ENCODE measurements around the gene HIRIP3.

HIRIP3 gene

DNA sequence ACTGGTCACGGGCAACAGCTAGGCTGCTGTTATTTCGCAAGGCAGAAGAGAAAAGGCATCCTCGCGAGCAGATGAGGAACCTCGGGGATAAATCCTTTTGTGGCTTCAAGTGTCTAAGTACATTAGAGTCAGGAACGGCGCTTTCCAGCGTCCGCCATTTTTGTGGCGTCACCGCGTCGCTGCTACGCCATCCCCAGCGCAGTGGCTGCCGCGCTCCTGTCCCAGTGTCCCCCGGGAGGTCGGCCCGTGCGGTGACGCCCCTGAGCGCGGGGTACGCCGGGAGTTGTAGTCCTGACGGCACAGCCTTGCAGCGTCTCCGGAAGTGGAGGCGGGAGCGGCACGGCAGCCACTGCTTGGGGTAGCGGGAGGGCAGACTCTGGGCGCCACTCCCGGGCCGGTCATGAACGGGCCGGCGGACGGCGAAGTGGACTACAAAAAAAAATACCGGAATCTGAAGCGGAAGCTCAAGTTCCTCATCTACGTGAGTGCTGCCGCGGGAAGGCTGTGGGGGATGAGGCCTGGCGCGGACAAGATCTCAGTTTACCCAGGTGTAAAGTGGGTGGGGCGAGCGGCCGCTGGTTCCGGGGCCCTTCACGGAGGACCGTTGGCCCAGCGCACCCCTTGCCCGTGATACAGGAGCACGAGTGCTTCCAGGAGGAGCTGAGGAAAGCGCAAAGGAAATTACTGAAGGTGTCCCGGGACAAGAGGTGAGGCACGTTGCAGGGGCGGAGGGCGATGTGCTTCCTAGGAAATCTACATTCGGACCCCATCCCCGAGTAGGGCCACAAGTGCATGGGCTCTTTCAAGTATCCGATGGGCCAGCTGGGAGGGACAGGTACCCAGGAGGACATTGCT lies 721 bp upstream of the HIRIP3 start, which contains the start of gene INO80E:
INO80E (plus strand) TSS at position 331 of the 855 bp plus-strand sequence; CDS start at position 401, 70 bp downstream.
- peak; percentile 64 for TF ChIP-seq POLR2A (IDR thresholded peaks at IDR 0.05; ENCODE audit: low read depth, low read length)
- DNase-seq (ENCODE audit: insufficient read length, low spot score) (peak; percentile 99), FAIRE-seq (no peak)

DNA sequence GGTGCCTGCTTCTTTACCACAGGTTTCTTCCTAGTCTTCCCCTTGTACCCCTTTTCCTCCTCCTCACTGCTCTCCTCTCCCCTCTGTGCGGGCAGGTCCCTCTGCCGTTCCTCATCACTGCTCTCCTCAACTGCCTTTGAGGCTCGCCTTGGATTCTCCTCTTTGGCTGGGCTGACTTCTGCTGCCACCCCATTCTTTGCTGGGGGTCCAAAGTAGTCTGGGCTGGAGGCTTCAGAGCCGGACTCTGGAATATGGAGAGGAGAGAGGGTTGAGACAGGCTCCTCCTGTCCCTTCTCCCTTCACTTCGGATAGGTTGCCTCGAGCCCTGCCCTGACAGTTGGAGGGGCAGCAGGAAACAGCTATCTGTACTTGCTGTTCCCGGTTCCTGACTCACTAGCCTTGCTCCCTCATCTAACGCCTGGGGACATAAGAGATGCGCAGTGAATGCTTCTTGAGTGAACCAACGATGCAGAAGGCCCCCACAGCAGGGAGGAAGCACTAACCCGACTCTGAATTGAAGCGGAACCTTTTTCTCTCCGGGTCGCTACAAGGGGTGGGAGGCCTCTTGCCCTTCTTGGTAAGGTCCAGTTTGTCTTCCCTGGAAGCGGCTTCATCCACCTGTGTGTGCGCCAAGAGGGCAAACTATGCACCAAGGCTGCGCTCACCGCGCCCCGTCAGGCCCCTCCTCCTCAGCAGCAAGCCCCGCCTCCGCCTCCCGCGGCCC lies 655 bp downstream of the HIRIP3 start:
- DNase-seq (ENCODE audit: insufficient read length, low spot score): no peak
- FAIRE-seq: no peak
- no peak for TF ChIP-seq POLR2A (IDR thresholded peaks at IDR 0.05; ENCODE audit: low read depth, low read length)

DNA sequence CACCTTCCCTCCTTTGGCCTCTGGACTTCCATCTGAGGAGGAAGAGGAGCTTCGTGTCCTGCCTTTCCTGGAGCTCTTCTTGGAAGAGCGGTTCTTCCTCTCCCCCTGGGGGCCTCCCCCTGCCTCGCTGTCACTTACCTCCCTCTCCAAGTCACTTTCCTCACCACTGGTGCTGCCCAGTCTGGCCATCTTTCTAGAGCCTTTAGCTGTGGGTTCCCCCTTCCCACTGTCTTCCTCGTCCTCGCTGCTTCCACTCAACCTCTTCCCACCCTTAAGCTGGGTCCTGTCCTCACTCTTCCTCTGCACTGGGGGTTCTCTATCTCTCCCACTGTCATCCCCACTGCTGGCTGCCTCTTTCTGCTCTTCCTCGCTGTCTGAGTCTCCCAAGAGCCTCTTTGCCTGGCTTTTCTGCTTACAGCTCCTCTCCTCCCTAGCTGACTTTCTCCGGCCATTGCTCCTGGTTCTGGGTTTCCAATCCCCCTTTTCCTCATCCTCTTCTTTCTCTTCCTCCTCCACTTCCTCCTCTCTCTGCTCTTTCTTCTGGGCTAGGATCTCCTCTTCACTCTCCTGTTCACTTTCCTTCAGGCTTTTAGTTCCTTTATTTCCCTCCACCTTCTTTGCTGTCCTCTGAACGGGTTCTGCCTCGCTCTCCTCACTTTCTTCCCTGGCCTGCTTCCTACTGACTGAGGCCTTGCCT lies 1.4 kb downstream of the HIRIP3 start:
- no peak for FAIRE-seq
- TF ChIP-seq POLR2A (IDR thresholded peaks at IDR 0.05; ENCODE audit: low read depth, low read length): no peak
- no peak for DNase-seq (ENCODE audit: insufficient read length, low spot score)

DNA sequence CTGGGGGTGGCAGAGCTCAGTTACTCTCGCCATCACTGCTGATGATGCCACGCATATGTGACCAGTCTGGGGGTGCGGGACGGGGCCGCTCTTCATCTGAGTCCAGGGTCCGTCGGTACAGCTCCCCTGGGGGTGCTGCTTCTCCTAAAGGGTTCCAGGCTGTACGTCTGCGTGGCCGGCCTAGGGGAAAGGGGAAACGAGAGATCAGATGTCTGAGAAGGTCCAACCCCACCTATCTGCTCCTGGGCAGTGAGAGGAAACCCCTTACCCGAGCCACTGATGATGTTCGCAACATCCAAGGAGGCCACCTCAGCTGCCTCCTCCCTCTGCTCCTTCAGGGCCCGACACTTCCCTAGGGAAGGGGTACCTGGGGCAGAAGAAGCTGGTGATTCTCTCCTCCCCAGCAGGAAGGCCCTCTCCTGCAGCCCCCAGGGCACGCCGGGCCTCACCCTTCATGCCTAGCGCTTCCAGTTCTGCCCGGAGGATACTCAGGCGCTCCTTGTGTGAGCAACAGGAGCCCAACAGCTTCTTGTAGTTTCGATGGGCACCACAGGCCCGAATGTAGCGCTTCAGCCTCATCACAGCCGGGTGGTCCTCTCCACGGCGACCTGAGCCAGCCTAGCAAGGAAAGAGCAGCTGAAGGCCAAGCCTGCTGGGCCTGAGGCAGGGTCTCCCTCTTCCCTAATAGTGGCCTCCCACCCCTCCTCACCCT lies 2.1 kb downstream of the HIRIP3 start:
- FAIRE-seq (no peak), DNase-seq (ENCODE audit: insufficient read length, low spot score) (no peak)
- TF ChIP-seq POLR2A (IDR thresholded peaks at IDR 0.05; ENCODE audit: low read depth, low read length): no peak

DNA sequence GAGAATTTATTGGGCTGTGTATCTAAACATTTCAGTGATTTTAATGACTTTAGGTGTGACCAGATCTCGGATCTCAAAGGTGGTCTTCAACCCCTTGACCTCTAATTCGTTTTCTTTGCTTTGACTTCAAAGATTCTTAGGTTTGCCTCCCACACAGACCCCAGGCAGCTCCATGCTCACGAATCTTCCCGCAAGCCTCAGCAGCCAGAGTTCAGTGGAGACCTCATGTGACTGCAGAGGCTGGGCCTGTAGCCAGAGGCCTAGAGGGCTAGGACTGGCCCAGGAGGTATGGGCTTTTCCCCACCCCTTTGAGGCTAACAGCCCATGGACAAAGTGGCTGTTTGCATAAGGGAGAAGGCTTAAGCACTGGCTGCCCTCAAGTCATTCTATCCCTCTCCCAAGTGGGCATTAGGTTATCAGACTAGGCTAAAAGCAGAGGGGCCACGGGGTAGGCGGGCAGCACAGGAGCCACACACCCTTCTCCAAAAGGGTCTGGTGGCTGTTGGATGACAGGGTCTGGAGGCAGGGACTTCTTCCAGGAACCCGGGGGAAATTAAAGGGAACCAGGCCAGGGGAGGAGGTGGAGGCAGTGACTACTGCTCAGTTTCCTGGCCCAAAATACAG lies 3.0 kb downstream of the HIRIP3 start:
- FAIRE-seq: no peak
- DNase-seq (ENCODE audit: insufficient read length, low spot score): no peak
- no peak for TF ChIP-seq POLR2A (IDR thresholded peaks at IDR 0.05; ENCODE audit: low read depth, low read length)

DNA sequence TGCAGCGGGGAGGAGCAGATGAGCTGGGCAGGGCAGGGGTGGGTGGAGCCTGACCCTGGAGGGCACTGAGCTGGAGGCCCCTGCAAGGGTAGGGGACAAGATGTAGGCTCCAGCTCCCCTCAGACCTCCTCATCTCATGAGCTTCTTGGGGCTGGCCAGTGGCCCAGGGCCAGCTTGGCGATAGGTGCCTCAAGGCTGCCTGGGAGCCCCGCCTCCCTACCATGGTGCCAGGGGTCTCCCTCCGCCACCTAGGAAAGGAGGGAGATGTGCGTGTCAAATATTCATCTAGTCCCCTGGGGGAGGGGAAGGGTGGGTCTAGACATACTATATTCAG lies 3.9 kb downstream of the HIRIP3 start:
- DNase-seq (ENCODE audit: insufficient read length, low spot score) (no peak), FAIRE-seq (no peak)
- no peak for TF ChIP-seq POLR2A (IDR thresholded peaks at IDR 0.05; ENCODE audit: low read depth, low read length)

DNA sequence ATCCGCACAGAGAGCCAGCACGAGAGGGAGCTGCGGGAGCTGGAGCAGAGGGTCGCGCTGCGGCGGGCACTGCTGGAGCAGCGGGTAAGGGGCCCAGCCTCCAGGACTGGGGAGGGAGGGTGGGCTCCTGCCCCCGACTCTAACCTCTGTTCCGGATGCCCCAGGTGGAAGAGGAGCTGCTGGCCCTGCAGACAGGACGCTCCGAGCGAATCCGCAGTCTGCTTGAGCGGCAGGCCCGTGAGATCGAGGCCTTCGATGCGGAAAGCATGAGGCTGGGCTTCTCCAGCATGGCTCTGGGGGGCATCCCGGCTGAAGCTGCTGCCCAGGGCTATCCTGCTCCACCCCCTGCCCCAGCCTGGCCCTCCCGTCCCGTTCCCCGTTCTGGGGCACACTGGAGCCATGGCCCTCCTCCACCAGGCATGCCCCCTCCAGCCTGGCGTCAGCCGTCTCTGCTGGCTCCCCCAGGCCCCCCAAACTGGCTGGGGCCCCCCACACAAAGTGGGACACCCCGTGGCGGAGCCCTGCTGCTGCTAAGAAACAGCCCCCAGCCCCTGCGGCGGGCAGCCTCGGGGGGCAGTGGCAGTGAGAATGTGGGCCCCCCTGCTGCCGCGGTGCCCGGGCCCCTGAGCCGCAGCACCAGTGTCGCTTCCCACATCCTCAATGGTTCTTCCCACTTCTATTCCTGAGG lies 4.4 kb downstream of the HIRIP3 start:
- DNase-seq (ENCODE audit: insufficient read length, low spot score) (no peak), FAIRE-seq (no peak)
- TF ChIP-seq POLR2A (IDR thresholded peaks at IDR 0.05; ENCODE audit: low read depth, low read length): no peak

DNA sequence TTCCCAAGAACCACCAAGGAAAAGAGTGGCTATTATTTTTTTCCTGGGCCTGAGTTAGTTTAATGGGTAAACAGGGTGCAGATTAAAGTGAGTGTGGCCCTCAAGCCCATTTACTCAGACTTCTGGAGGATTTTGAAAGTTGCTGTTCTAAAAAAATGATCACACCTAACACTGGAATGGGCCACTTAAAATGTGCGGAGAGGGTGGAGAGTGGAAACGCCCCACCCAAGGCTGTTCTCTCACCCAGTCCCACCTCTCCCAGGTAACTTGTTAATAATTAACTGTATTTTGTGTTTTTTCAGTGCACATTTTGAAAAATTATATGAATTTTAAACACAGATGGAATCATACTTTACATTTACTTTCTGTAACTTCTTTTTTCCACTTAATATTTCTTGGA lies 5.4 kb downstream of the HIRIP3 start:
- no peak for TF ChIP-seq POLR2A (IDR thresholded peaks at IDR 0.05; ENCODE audit: low read depth, low read length)
- FAIRE-seq (no peak), DNase-seq (ENCODE audit: insufficient read length, low spot score) (no peak)

DNA sequence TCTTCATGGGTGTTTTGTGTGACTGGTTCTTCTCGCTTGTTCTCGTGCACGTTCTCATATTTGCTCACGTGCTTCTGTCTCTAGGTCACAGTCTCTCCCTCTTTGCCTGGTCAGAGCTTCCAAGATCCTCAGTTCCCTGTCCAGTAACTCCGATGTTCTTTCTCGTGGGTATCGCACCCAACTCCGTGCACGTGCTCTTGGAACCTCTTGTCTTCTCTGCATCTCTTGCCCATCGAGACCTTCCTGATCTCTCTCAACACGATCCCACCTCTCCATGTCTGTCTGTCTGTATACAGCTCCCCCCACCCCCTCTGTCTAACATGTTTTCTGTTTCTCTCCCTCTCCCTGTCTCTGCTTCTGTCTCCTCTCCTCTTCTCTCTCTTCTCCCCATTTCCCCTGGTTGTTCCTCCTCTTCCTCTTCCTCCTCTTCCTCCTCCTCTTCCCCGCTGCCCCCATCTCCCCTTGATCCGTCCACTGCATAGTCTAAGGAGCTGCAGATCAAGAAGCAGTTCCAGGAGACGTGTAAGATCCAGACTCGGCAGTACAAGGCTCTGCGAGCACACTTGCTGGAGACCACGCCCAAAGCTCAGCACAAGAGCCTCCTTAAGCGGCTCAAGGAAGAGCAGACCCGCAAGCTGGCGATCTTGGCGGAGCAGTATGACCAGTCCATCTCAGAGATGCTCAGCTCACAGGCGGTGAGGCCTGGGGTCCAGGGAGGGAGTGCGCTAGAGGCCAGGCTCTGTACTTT lies 6.1 kb downstream of the HIRIP3 start:
- TF ChIP-seq POLR2A (IDR thresholded peaks at IDR 0.05; ENCODE audit: low read depth, low read length): no peak
- no peak for FAIRE-seq
- no peak for DNase-seq (ENCODE audit: insufficient read length, low spot score)

DNA sequence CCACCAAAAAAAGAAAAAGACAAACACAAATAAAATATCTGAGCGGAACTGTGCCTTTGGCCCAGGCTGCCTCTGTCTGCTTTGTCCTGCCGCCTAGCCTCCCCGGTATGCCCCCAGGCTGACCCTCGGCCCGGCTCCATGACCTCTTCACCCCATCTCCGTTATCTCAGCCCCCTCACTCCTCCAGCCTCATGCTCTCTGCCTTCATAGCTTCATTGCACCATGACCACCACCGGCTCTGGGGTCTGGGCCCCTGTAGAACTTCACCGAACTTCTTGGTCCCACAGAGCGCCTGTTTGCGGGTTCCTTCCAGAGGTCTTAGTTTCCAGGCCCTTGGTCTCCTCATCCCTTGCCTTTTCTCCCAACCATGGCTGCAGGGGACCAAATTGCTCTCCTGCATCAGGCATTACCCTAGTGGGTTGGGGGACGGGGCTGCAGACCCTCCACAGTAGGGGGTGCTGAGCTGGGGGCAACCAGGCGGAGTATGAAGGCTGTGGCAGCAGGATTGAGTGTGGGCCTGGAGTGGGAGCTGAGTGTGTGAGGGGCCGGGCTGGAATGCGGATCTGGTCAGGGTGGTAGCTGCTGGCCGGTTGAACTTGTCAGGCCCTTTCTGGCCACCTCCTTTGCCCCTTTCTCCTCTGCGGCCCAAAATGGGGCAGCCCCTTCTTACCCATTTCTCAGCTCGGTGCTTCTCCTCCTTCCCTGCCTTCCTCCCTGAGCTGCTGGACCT lies 6.9 kb downstream of the HIRIP3 start:
- DNase-seq (ENCODE audit: insufficient read length, low spot score) (no peak), FAIRE-seq (no peak)
- no peak for TF ChIP-seq POLR2A (IDR thresholded peaks at IDR 0.05; ENCODE audit: low read depth, low read length)

DNA sequence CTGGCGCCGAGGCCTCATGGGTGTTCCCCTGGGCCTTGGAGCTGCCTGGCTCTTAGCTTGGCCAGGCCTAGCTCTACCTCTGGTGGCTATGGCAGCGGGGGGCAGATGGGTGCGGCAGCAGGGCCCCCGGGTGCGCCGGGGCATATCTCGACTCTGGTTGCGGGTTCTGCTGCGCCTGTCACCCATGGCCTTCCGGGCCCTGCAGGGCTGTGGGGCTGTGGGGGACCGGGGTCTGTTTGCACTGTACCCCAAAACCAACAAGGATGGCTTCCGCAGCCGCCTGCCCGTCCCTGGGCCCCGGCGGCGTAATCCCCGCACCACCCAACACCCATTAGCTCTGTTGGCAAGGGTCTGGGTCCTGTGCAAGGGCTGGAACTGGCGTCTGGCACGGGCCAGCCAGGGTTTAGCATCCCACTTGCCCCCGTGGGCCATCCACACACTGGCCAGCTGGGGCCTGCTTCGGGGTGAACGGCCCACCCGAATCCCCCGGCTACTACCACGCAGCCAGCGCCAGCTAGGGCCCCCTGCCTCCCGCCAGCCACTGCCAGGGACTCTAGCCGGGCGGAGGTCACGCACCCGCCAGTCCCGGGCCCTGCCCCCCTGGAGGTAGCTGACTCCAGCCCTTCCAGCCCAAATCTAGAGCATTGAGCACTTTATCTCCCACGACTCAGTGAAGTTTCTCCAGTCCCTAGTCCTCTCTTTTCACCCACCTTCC lies 7.9 kb downstream of the HIRIP3 start:
- DNase-seq (ENCODE audit: insufficient read length, low spot score): no peak
- no peak for FAIRE-seq
- no peak for TF ChIP-seq POLR2A (IDR thresholded peaks at IDR 0.05; ENCODE audit: low read depth, low read length)

All from H54 (cell line).